ENCODE measurements around the gene PDE7B. TPM values are rescaled to one million over a fixed set of nuclear protein-coding genes. Genes with fewer than 3 reads are reported as not detected.
A peak's percentile ranks its signal among the peaks of the same experiment; 100 is the strongest.

PDE7B gene
- total RNA-seq, 1 experiment from 2014 or later, result not detected

- intact Hi-C loops (cut with micrococcal nuclease; ENCODE audit: unreplicated experiment), result no loop called here
- H3K36me3 ChIP-seq (ENCODE audit: insufficient read depth, low read length, poor library complexity, severe bottlenecking), result no peaks in the 10 kb centered on the region
- peaks cover 45% of the 10 kb centered on the region for H3K27me3 ChIP-seq (replicated peaks; ENCODE audit: insufficient read depth, low read depth, low read length, poor library complexity)
- no TSS peak for BruUV-seq (replicated peaks)
- no peaks in the 10 kb centered on the region for H3K9me3 ChIP-seq (ENCODE audit: low read depth, low read length, poor library complexity, severe bottlenecking)
- no peak for DNase-seq (ENCODE audit: low spot score)
- no peaks in the 10 kb centered on the region for H3K4me1 ChIP-seq (ENCODE audit: insufficient read depth, low read length, poor library complexity, severe bottlenecking)
- H3K4me3 ChIP-seq (ENCODE audit: low read depth, low read length, poor library complexity, severe bottlenecking), result no peak overlapping the region
- TF ChIP-seq EZH2 (IDR thresholded peaks at IDR 0.05; ENCODE audit: borderline replicate concordance, low read depth, low read length, poor library complexity, severe bottlenecking) (no peak), CTCF (conservative IDR thresholded peaks at IDR 0.05; ENCODE audit: low read depth, low read length) (no peak)
- ChIA-PET CTCF (no interaction called here), POLR2A (ENCODE audit: low non-redundant PET) (no interaction called here)
- no peak overlapping the region for H3K27ac ChIP-seq (ENCODE audit: low read depth, low read length, poor library complexity, severe bottlenecking)
Measured at GRCh38 chr6:135867332-135867731, 15.8 kb downstream of the PDE7B start.

- H3K27ac ChIP-seq (ENCODE audit: low read depth, low read length, poor library complexity, severe bottlenecking), result no peak overlapping the region
- H3K4me1 ChIP-seq (ENCODE audit: insufficient read depth, low read length, poor library complexity, severe bottlenecking), result no peaks in the 10 kb centered on the region
- peaks cover 49% of the 10 kb centered on the region for H3K27me3 ChIP-seq (replicated peaks; ENCODE audit: insufficient read depth, low read depth, low read length, poor library complexity)
- POLR2A ChIA-PET (ENCODE audit: low non-redundant PET), result no interaction called here
- no peak for TF ChIP-seq EZH2 (IDR thresholded peaks at IDR 0.05; ENCODE audit: borderline replicate concordance, low read depth, low read length, poor library complexity, severe bottlenecking)
- TF ChIP-seq CTCF (conservative IDR thresholded peaks at IDR 0.05; ENCODE audit: low read depth, low read length), result no peak
- no peaks in the 10 kb centered on the region for H3K36me3 ChIP-seq (ENCODE audit: insufficient read depth, low read length, poor library complexity, severe bottlenecking)
- no peaks in the 10 kb centered on the region for H3K9me3 ChIP-seq (ENCODE audit: low read depth, low read length, poor library complexity, severe bottlenecking)
- intact Hi-C loops (cut with micrococcal nuclease; ENCODE audit: unreplicated experiment), result no loop called here
- no peak overlapping the region for H3K4me3 ChIP-seq (ENCODE audit: low read depth, low read length, poor library complexity, severe bottlenecking)
- no TSS peak for BruUV-seq (replicated peaks)
- CTCF ChIA-PET, result no interaction called here
- no peak for DNase-seq (ENCODE audit: low spot score)
Measured at GRCh38 chr6:135869857-135870256, 18.4 kb downstream of the PDE7B start.

GRCh38 chr6:135870722-135871121, 19.2 kb downstream of the PDE7B start:
- POLR2A ChIA-PET (ENCODE audit: low non-redundant PET), result no interaction called here
- BruUV-seq (replicated peaks), result no TSS peak
- Histone ChIP-seq H3K27me3 (replicated peaks; ENCODE audit: insufficient read depth, low read depth, low read length, poor library complexity) (peaks cover 57% of the 10 kb centered on the region), H3K4me3 (ENCODE audit: low read depth, low read length, poor library complexity, severe bottlenecking) (no peak overlapping the region), H3K36me3 (ENCODE audit: insufficient read depth, low read length, poor library complexity, severe bottlenecking) (no peaks in the 10 kb centered on the region), H3K27ac (ENCODE audit: low read depth, low read length, poor library complexity, severe bottlenecking) (no peak overlapping the region), H3K4me1 (ENCODE audit: insufficient read depth, low read length, poor library complexity, severe bottlenecking) (no peaks in the 10 kb centered on the region), H3K9me3 (ENCODE audit: low read depth, low read length, poor library complexity, severe bottlenecking) (no peaks in the 10 kb centered on the region)
- no peak for TF ChIP-seq EZH2 (IDR thresholded peaks at IDR 0.05; ENCODE audit: borderline replicate concordance, low read depth, low read length, poor library complexity, severe bottlenecking)
- TF ChIP-seq CTCF (conservative IDR thresholded peaks at IDR 0.05; ENCODE audit: low read depth, low read length), result no peak
- peak; percentile 26 for DNase-seq (ENCODE audit: low spot score)
- intact Hi-C loops (cut with micrococcal nuclease; ENCODE audit: unreplicated experiment), result no loop called here
- CTCF ChIA-PET, result no interaction called here

Measured in A673 (cell line).